K562 (cell line): ENCODE results near the gene ZNF668. TPM values are rescaled to one million over a fixed set of nuclear protein-coding genes. Genes with fewer than 3 reads are reported as not detected.

ENCODE experiments used
- CBX2 ChIP-seq: fragments of 200-600 bp; sonication (generic); IDR thresholded peaks from one replicate; pipeline ENCODE4 v1.6.1; 2012; ENCODE audit warnings: mild to moderate bottlenecking, low read length, inconsistent platforms; ENCODE audit not compliant: insufficient read depth, poor library complexity, severe bottlenecking
- CCNT2 ChIP-seq: IDR thresholded peaks from 2 replicates; pipeline ENCODE4 v1.6.1; 2011; ENCODE audit warnings: borderline replicate concordance, low read depth, mild to moderate bottlenecking, moderate library complexity, mixed read lengths, low read length; ENCODE audit not compliant: insufficient read length; ENCODE audit errors: extremely low read depth
- ELF1 ChIP-seq: fragments of 200-800 bp; sonication (Bioruptor generic); IDR thresholded peaks from 2 replicates; pipeline ENCODE4 v1.6.1; 2016; ENCODE audit warnings: missing genetic modification characterization, missing compliant biosample characterization
- FOXA3 ChIP-seq, 2 experiments: fragments of 450-650 bp in 1 of 2; sonication (generic) in 1 of 2; formaldehyde crosslinking; IDR thresholded peaks in 1 of 2; conservative IDR thresholded peaks in 1 of 2; 2 replicates each; pipeline versions ENCODE4 v1.4.0 to v1.8.0; 2020 to 2022; ENCODE audit warnings: mild to moderate bottlenecking in 2 of 2, missing genetic modification reagents in 1 of 2
- HIVEP1 ChIP-seq: fragments of 250-450 bp; sonication (Bioruptor Pico); IDR thresholded peaks from 2 replicates; pipeline ENCODE4 v1.4.0; 2020; ENCODE audit warnings: mild to moderate bottlenecking
- KDM5B ChIP-seq: fragments of 200-600 bp; sonication (generic); IDR thresholded peaks from 2 replicates; pipeline ENCODE4 v1.6.1; 2012; ENCODE audit warnings: low read depth, mild to moderate bottlenecking, moderate library complexity, low read length, control low read depth, inconsistent platforms; ENCODE audit not compliant: insufficient replicate concordance
- KLF1 ChIP-seq: fragments of 450-650 bp; IDR thresholded peaks from 2 replicates; pipeline ENCODE4 v1.6.1; 2016; ENCODE audit warnings: missing genetic modification characterization, missing compliant biosample characterization
- MAFG ChIP-seq: fragments of 450-650 bp; conservative IDR thresholded peaks from 2 replicates; pipeline ENCODE4 v1.6.1; 2016; ENCODE audit warnings: missing genetic modification characterization, missing compliant biosample characterization
- MCM7 ChIP-seq, 2 experiments: fragments of 450-650 bp; IDR thresholded peaks; 2 replicates each; pipeline ENCODE4 v1.6.1; 2016 to 2018
- MTA3 ChIP-seq: fragments of 450-650 bp; formaldehyde crosslinking; IDR thresholded peaks from 2 replicates; pipeline ENCODE4 v1.6.1; 2017; ENCODE audit warnings: mild to moderate bottlenecking, borderline replicate concordance
- NFATC3 ChIP-seq: fragments of 450-650 bp; IDR thresholded peaks from 2 replicates; pipeline ENCODE4 v1.6.1; 2017; ENCODE audit warnings: mild to moderate bottlenecking
- NFYB ChIP-seq: IDR thresholded peaks from 2 replicates; pipeline ENCODE4 v1.6.1; 2011; ENCODE audit warnings: mild to moderate bottlenecking, moderate library complexity; ENCODE audit not compliant: insufficient read length; ENCODE audit errors: extremely low read depth
- PHF20 ChIP-seq: fragments of 450-650 bp; IDR thresholded peaks from 2 replicates; pipeline ENCODE4 v1.6.1; 2018; ENCODE audit not compliant: partially characterized antibody
- POLR2AphosphoS5 ChIP-seq: IDR thresholded peaks from 2 replicates; pipeline ENCODE4 v1.6.1; 2011; ENCODE audit warnings: mild to moderate bottlenecking, low read depth, low read length, moderate library complexity; ENCODE audit not compliant: control insufficient read depth, insufficient read depth
- SIX5 ChIP-seq, 2 experiments: IDR thresholded peaks; 2 replicates each; pipeline ENCODE4 v1.6.1; 2011; ENCODE audit warnings: low read length in 2 of 2, borderline replicate concordance in 1 of 2, low read depth in 1 of 2, mild to moderate bottlenecking in 1 of 2, moderate library complexity in 1 of 2; ENCODE audit not compliant: insufficient read depth in 1 of 2
- SMARCA5 ChIP-seq: fragments of 450-650 bp; IDR thresholded peaks from 2 replicates; pipeline ENCODE4 v1.6.1; 2016
- TAF1 ChIP-seq: IDR thresholded peaks from 2 replicates; pipeline ENCODE4 v1.6.1; 2011; ENCODE audit warnings: mild to moderate bottlenecking, low read length, moderate library complexity; ENCODE audit not compliant: insufficient read depth, control insufficient read depth, severe bottlenecking; ENCODE audit errors: extremely low read depth
- ZC3H11A ChIP-seq: IDR thresholded peaks from 2 replicates; pipeline ENCODE4 v1.6.1; 2012; ENCODE audit warnings: low read depth, low read length, improper control_type of control experiment
- ZKSCAN8 ChIP-seq: fragments of 200-800 bp; sonication (Bioruptor generic); IDR thresholded peaks from 2 replicates; pipeline ENCODE4 v1.6.1; 2016; ENCODE audit warnings: missing genetic modification characterization, missing compliant biosample characterization
- ZNF146 ChIP-seq: IDR thresholded peaks from one replicate; pipeline ENCODE4 v1.6.1; 2018; ENCODE audit warnings: missing compliant biosample characterization; ENCODE audit not compliant: unreplicated experiment
- ZNF197 ChIP-seq: fragments of 200-800 bp; sonication (Bioruptor generic); IDR thresholded peaks from 2 replicates; pipeline ENCODE4 v1.6.1; 2016; ENCODE audit warnings: low read depth, missing genetic modification characterization, missing compliant biosample characterization
- ZNF668 ChIP-seq: fragments of 250-450 bp; sonication (Bioruptor Pico); IDR thresholded peaks from 2 replicates; pipeline ENCODE4 v1.8.0; 2022; ENCODE audit warnings: mild to moderate bottlenecking, inconsistent platforms
- ZNF785 ChIP-seq: fragments of 250-450 bp; sonication (Bioruptor Pico); IDR thresholded peaks from 2 replicates; pipeline ENCODE4 v1.4.0; 2020; ENCODE audit warnings: mild to moderate bottlenecking
- polyA plus RNA-seq, 8 experiments: library from polyadenylated mRNA; depleted of rRNA in 4 of 8; stranded (reverse) in 5 of 8; unstranded in 3 of 8; fragments of >200 nt; fragmentation: Nextera tagmentation in 2 of 8; fragmentation: Illumina TruSeq in 1 of 8; extraction: Ambion mirVana in 2 of 8; extraction: Trizol in 1 of 8; gene quantifications; 2 replicates each; pipeline versions ENCODE4 v1.2.1 to v1.2.3, GENCODE V29; 2011 to 2014; ENCODE audit warnings: inconsistent platforms in 1 of 8, missing spikeins in 1 of 8
- total RNA-seq, 7 experiments: library from RNA; depleted of rRNA in 6 of 7; stranded (reverse); fragments of >200 nt in 6 of 7; fragmentation: Illumina TruSeq in 2 of 7; extraction: Trizol in 2 of 7; gene quantifications; 2 replicates each; pipeline versions ENCODE4 v1.2.1 to v1.2.3, GENCODE V29; 2011 to 2021; ENCODE audit warnings: low replicate concordance in 1 of 7
- TF ChIP-seq, protein P1 (sequence below): fragments of 250-450 bp; sonication (Bioruptor Pico); IDR thresholded peaks from 2 replicates; pipeline ENCODE4 v1.9.0; 2021; ENCODE audit warnings: mild to moderate bottlenecking
- TF ChIP-seq, protein P2 (sequence below): sonication (generic); formaldehyde crosslinking; IDR thresholded peaks from 2 replicates; pipeline ENCODE4 v1.9.0; 2022; ENCODE audit warnings: mild to moderate bottlenecking, missing genetic modification reagents
- TF ChIP-seq, protein P3 (sequence below): fragments of 450-650 bp; formaldehyde crosslinking; IDR thresholded peaks from 2 replicates; pipeline ENCODE4 v1.4.0; 2020; ENCODE audit warnings: mild to moderate bottlenecking, moderate library complexity

Gene ZNF668
- total and polyA plus RNA-seq, 9 of the 15 experiments (the other 6 are each of a cell fraction or from before 2014, with no cell fraction given), result 0.04 to 15.3 (median 3.8) TPM; not detected in 1

DNA sequence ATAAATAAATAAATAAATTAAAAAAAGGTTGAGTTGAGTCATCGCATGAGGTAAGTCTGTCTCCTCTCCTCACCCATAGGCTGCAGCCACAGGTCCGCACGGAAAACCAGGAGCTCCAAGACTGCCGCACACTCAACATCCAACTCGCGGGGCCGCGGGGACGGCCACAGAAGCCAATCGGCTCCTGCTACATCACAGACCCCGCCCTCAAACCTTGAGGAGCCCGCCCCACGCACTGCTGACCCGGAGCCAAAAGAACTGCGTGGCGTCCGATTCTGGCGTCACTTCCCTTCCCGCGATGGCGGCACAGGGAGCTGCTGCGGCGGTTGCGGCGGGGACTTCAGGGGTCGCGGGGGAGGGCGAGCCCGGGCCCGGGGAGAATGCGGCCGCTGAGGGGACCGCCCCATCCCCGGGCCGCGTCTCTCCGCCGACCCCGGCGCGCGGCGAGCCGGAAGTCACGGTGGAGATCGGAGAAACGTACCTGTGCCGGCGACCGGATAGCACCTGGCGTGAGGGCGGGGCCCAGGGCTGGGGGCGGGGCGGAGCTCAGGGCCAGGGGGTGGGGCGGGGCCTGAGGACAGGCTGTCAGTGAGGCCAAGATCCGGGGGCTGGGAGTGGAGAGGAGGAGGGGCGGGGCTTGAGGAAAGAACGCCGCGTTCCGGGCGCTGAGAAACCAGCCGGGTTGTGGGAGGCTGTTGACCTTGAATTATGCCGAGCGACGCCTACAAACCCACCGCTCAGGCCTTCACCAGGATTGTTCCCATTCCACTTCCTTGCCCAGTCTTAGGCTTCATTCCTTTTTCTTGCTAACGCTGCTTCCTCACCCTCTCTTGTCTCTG, 43.6 kb upstream of the ZNF668 start, which contains the start of gene KAT8 (continued):
- peak; percentile 73 for TF ChIP-seq KDM5B
- TF ChIP-seq ZKSCAN8 (CRISPR knock-in tag), result no peak
- 0 out of 2 replicates have a peak, but pooled peaks have one; percentile 40 for TF ChIP-seq HIVEP1 (CRISPR knock-in tag)
- peak; percentile 66 for TF ChIP-seq MTA3
- no peak for TF ChIP-seq CBX2
- TF ChIP-seq, protein P1, sequence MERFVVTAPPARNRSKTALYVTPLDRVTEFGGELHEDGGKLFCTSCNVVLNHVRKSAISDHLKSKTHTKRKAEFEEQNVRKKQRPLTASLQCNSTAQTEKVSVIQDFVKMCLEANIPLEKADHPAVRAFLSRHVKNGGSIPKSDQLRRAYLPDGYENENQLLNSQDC (CRISPR knock-in tag), result peak; percentile 69
- TF ChIP-seq ZC3H11A, result 0 out of 2 replicates have a peak, but pooled peaks have one; percentile 69
- TF ChIP-seq KLF1, result no peak
- peak; percentile 91 for TF ChIP-seq PHF20
- peak; percentile 92 for TF ChIP-seq POLR2AphosphoS5
- no peak for TF ChIP-seq ZNF146 (CRISPR knock-in tag)
- 0 out of 4 replicates have a peak, but pooled peaks of 1 of the 2 experiments have one; percentile 43 for TF ChIP-seq FOXA3 (CRISPR knock-in tag; conservative IDR thresholded peaks at IDR 0.05 in 1 of 2, IDR thresholded peaks at IDR 0.05 in 1 of 2)
- peak; percentile 57; the same call in 1 of the 2 replicates for TF ChIP-seq ZNF197 (CRISPR knock-in tag)
- TF ChIP-seq NFYB, result peak; percentile 17
- TF ChIP-seq SMARCA5, result no peak
- TF ChIP-seq, protein P2, sequence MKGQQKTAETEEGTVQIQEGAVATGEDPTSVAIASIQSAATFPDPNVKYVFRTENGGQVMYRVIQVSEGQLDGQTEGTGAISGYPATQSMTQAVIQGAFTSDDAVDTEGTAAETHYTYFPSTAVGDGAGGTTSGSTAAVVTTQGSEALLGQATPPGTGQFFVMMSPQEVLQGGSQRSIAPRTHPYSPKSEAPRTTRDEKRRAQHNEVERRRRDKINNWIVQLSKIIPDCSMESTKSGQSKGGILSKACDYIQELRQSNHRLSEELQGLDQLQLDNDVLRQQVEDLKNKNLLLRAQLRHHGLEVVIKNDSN (CRISPR knock-in tag), result no peak
- no peak for TF ChIP-seq ZNF668
- TF ChIP-seq NFATC3, result no peak
- TF ChIP-seq, protein P3, sequence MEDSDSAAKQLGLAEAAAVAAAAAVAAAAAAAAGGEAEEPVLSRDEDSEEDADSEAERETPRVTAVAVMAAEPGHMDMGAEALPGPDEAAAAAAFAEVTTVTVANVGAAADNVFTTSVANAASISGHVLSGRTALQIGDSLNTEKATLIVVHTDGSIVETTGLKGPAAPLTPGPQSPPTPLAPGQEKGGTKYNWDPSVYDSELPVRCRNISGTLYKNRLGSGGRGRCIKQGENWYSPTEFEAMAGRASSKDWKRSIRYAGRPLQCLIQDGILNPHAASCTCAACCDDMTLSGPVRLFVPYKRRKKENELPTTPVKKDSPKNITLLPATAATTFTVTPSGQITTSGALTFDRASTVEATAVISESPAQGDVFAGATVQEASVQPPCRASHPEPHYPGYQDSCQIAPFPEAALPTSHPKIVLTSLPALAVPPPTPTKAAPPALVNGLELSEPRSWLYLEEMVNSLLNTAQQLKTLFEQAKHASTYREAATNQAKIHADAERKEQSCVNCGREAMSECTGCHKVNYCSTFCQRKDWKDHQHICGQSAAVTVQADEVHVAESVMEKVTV, result no peak
- no peak for TF ChIP-seq ZNF785
- TF ChIP-seq MCM7 (IDR thresholded peaks at IDR 0.05), result no peak
- peak in 1 of 2 experiments; percentile 33; a peak in 2 of 4 replicates for TF ChIP-seq SIX5 (IDR thresholded peaks at IDR 0.05; ENCODE audit: borderline replicate concordance in 1 of 2, insufficient read depth in 1 of 2, low read depth in 1 of 2, low read length in 2 of 2)
- peak; percentile 23 for TF ChIP-seq CCNT2
- TF ChIP-seq MAFG (tag), result no peak
- 0 out of 2 replicates have a peak, but pooled peaks have one; percentile 34 for TF ChIP-seq ELF1
- peak; percentile 91 for TF ChIP-seq TAF1
